ENCODE results near the gene KDM3B. TPM values are rescaled to one million over a fixed set of nuclear protein-coding genes. Genes with fewer than 3 reads are reported as not detected.
A peak's percentile ranks its signal among the peaks of the same experiment; 100 is the strongest.

The KDM3B gene
- total RNA-seq, 1 donor from 2014 or later: 75.2 TPM

DNA sequence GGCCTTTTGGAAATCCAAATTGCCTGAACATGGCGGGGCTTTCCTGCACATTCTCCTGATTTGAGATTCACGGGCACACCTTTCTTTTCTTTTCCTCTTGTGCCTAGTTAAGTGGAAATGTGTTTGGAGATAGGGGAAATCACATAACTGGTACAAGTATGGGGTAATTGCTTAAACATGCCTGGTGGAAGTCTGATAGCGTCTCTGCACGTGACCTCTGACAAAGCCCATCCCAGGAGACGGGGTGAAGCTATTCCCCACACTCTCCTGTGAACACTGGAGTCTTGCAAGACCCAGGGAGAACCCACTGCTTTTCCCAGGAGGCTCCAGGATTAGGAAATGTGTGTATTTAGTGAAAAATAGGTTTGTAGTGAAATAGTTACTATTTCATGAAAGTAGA is 83.5 kb downstream of the KDM3B start:
- Histone ChIP-seq H3K4me3 (ENCODE audit: low read length in 3 of 3) (no peak overlapping the region), H3K36me3 (ENCODE audit: control insufficient read depth in 3 of 3, insufficient read depth in 3 of 3, low read length in 3 of 3) (peaks cover 37 to 48% (median 46%) of the 10 kb centered on the region in 3 donors), H3K27ac (ENCODE audit: low read depth, low read length) (no peak overlapping the region)

GRCh38 chr5:138438003-138438723 is 85.7 kb downstream of the KDM3B start:
- peak overlapping the region in 2 of 3 donors; percentile 61 to 70 for H3K9ac ChIP-seq (ENCODE audit: low read depth in 1 of 3, low read length in 3 of 3)

More for the DNA sequence above, 83.5 kb downstream of the KDM3B start:
- H3K9ac ChIP-seq (ENCODE audit: low read depth in 1 of 3, low read length in 3 of 3): no peak overlapping the region
- no peaks in the 10 kb centered on the region for H3K27me3 ChIP-seq (ENCODE audit: control insufficient read depth in 3 of 3, insufficient read depth in 3 of 3, low read length in 3 of 3)
- H3K9me3 ChIP-seq (ENCODE audit: control insufficient read depth in 3 of 3, low read length in 3 of 3): no peaks in the 10 kb centered on the region
- H3K4me1 ChIP-seq (ENCODE audit: control insufficient read depth in 3 of 3, insufficient read depth in 3 of 3, low read length in 3 of 3): peaks cover 10 to 14% (median 11%) of the 10 kb centered on the region in 3 donors

DNA sequence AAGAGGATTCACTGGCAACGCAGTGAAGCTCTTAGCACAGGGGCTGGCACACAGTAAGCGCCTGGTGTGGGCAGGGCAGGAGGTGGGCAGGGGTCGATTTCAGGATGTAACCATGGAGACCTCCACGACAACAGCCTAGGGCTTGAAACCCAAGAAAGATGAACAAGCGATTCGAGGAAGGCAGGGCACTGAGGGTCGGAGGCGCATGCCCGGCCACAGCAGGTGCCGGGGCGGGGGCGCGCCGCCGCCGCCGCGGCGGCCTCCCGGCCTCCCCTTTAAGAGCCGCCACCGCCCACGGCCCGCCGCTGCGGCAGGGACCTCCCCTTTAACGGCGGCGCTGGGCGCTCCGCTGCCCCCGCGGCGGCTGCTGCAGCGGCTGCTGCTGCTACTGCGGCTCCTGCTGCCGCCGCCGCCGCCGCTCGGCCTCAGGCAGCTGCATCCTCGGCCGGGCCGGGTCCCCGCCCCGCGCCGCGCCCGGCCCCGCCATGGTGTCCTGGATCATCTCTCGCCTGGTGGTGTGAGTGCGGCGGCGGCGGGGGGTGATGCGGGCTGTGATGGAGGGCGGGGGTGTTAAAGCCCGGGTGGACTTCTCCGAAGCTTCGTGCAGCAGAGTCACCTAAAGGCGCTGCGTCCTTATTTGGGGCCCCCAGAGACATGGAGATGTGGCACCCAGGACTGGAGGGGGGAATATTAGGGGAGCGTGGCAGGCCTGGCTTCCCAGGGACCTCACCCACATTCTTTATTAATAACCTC is 86.4 kb downstream of the KDM3B start, which contains the start of gene REEP2:
REEP2 (plus strand) TSS at position 334 of the 753 bp plus-strand sequence; CDS start at position 486, 152 bp downstream.
- peaks cover 10 to 14% (median 11%) of the 10 kb centered on the region in 3 donors for H3K4me1 ChIP-seq (ENCODE audit: control insufficient read depth in 3 of 3, insufficient read depth in 3 of 3, low read length in 3 of 3)
- H3K4me3 ChIP-seq (ENCODE audit: low read length in 3 of 3): peak within 1 kb of the TSS; percentile 49 to 64 (median 60)
- no peaks in the 10 kb centered on the region for H3K9me3 ChIP-seq (ENCODE audit: control insufficient read depth in 3 of 3, low read length in 3 of 3)
- H3K27ac ChIP-seq (ENCODE audit: low read depth, low read length): no peak within 1 kb of the TSS
- peak within 1 kb of the TSS; percentile 20 to 70 (median 61) for H3K9ac ChIP-seq (ENCODE audit: low read depth in 1 of 3, low read length in 3 of 3)
- H3K36me3 ChIP-seq (ENCODE audit: control insufficient read depth in 3 of 3, insufficient read depth in 3 of 3, low read length in 3 of 3): peaks cover 19 to 25% (median 22%) of the 10 kb centered on the region in 3 donors
- no peaks in the 10 kb centered on the region for H3K27me3 ChIP-seq (ENCODE audit: control insufficient read depth in 3 of 3, insufficient read depth in 3 of 3, low read length in 3 of 3)

More at GRCh38 chr5:138438003-138438723, 85.7 kb downstream of the KDM3B start:
- no peaks in the 10 kb centered on the region for H3K27me3 ChIP-seq (ENCODE audit: control insufficient read depth in 3 of 3, insufficient read depth in 3 of 3, low read length in 3 of 3)
- no peaks in the 10 kb centered on the region for H3K9me3 ChIP-seq (ENCODE audit: control insufficient read depth in 3 of 3, low read length in 3 of 3)
- H3K36me3 ChIP-seq (ENCODE audit: control insufficient read depth in 3 of 3, insufficient read depth in 3 of 3, low read length in 3 of 3): peaks cover 24 to 31% (median 29%) of the 10 kb centered on the region in 3 donors
- H3K4me3 ChIP-seq (ENCODE audit: low read length in 3 of 3): peak overlapping the region; percentile 49 to 64 (median 60)
- H3K27ac ChIP-seq (ENCODE audit: low read depth, low read length): no peak overlapping the region
- H3K4me1 ChIP-seq (ENCODE audit: control insufficient read depth in 3 of 3, insufficient read depth in 3 of 3, low read length in 3 of 3): peaks cover 10 to 14% (median 11%) of the 10 kb centered on the region in 3 donors

- Histone ChIP-seq H3K9ac (ENCODE audit: low read depth in 1 of 3, low read length in 3 of 3) (peak overlapping the region in 1 of 3 donors; percentile 70), H3K9me3 (ENCODE audit: control insufficient read depth in 3 of 3, low read length in 3 of 3) (no peaks in the 10 kb centered on the region), H3K4me3 (ENCODE audit: low read length in 3 of 3) (peak overlapping the region; percentile 24 to 64 (median 46)), H3K27ac (ENCODE audit: low read depth, low read length) (no peak overlapping the region), H3K4me1 (ENCODE audit: control insufficient read depth in 3 of 3, insufficient read depth in 3 of 3, low read length in 3 of 3) (peaks cover 10 to 14% (median 11%) of the 10 kb centered on the region in 3 donors), H3K27me3 (ENCODE audit: control insufficient read depth in 3 of 3, insufficient read depth in 3 of 3, low read length in 3 of 3) (no peaks in the 10 kb centered on the region), H3K36me3 (ENCODE audit: control insufficient read depth in 3 of 3, insufficient read depth in 3 of 3, low read length in 3 of 3) (peaks cover 16 to 23% (median 20%) of the 10 kb centered on the region in 3 donors)
Measured at GRCh38 chr5:138439477-138440158, 87.1 kb downstream of the KDM3B start.

- Histone ChIP-seq H3K36me3 (ENCODE audit: control insufficient read depth in 3 of 3, insufficient read depth in 3 of 3, low read length in 3 of 3) (peaks cover 11 to 15% (median 12%) of the 10 kb centered on the region in 3 donors), H3K4me1 (ENCODE audit: control insufficient read depth in 3 of 3, insufficient read depth in 3 of 3, low read length in 3 of 3) (peaks cover 10 to 14% (median 11%) of the 10 kb centered on the region in 3 donors), H3K27me3 (ENCODE audit: control insufficient read depth in 3 of 3, insufficient read depth in 3 of 3, low read length in 3 of 3) (no peaks in the 10 kb centered on the region), H3K27ac (ENCODE audit: low read depth, low read length) (no peak overlapping the region), H3K9ac (ENCODE audit: low read depth in 1 of 3, low read length in 3 of 3) (no peak overlapping the region), H3K9me3 (ENCODE audit: control insufficient read depth in 3 of 3, low read length in 3 of 3) (no peaks in the 10 kb centered on the region), H3K4me3 (ENCODE audit: low read length in 3 of 3) (peak overlapping the region in 1 of 3 donors; percentile 13)
Measured at GRCh38 chr5:138440159-138441073, 87.9 kb downstream of the KDM3B start.

- no peak overlapping the region for H3K27ac ChIP-seq (ENCODE audit: low read depth, low read length)
- H3K9me3 ChIP-seq (ENCODE audit: control insufficient read depth in 3 of 3, low read length in 3 of 3): no peaks in the 10 kb centered on the region
- H3K4me1 ChIP-seq (ENCODE audit: control insufficient read depth in 3 of 3, insufficient read depth in 3 of 3, low read length in 3 of 3): peaks cover 10 to 14% (median 11%) of the 10 kb centered on the region in 3 donors
- peaks cover 3 to 7% (median 5%) of the 10 kb centered on the region in 3 donors for H3K36me3 ChIP-seq (ENCODE audit: control insufficient read depth in 3 of 3, insufficient read depth in 3 of 3, low read length in 3 of 3)
- H3K27me3 ChIP-seq (ENCODE audit: control insufficient read depth in 3 of 3, insufficient read depth in 3 of 3, low read length in 3 of 3): no peaks in the 10 kb centered on the region
- H3K9ac ChIP-seq (ENCODE audit: low read depth in 1 of 3, low read length in 3 of 3): no peak overlapping the region
- H3K4me3 ChIP-seq (ENCODE audit: low read length in 3 of 3): no peak overlapping the region
Measured at GRCh38 chr5:138441221-138441620, 88.7 kb downstream of the KDM3B start.

- H3K9ac ChIP-seq (ENCODE audit: low read depth in 1 of 3, low read length in 3 of 3): no peak overlapping the region
Measured at GRCh38 chr5:138444078-138444773, 91.7 kb downstream of the KDM3B start.

GRCh38 chr5:138444774-138445546 is 92.5 kb downstream of the KDM3B start:
- H3K27ac ChIP-seq (ENCODE audit: low read depth, low read length): no peak overlapping the region
- H3K9me3 ChIP-seq (ENCODE audit: control insufficient read depth in 3 of 3, low read length in 3 of 3): no peaks in the 10 kb centered on the region
- H3K4me1 ChIP-seq (ENCODE audit: control insufficient read depth in 3 of 3, insufficient read depth in 3 of 3, low read length in 3 of 3): peaks cover 4 to 6% (median 5%) of the 10 kb centered on the region in 3 donors
- H3K27me3 ChIP-seq (ENCODE audit: control insufficient read depth in 3 of 3, insufficient read depth in 3 of 3, low read length in 3 of 3): no peaks in the 10 kb centered on the region
- H3K9ac ChIP-seq (ENCODE audit: low read depth in 1 of 3, low read length in 3 of 3): no peak overlapping the region
- no peaks in the 10 kb centered on the region for H3K36me3 ChIP-seq (ENCODE audit: control insufficient read depth in 3 of 3, insufficient read depth in 3 of 3, low read length in 3 of 3)
- H3K4me3 ChIP-seq (ENCODE audit: low read length in 3 of 3): no peak overlapping the region

More at GRCh38 chr5:138444078-138444773, 91.7 kb downstream of the KDM3B start:
- H3K27me3 ChIP-seq (ENCODE audit: control insufficient read depth in 3 of 3, insufficient read depth in 3 of 3, low read length in 3 of 3): no peaks in the 10 kb centered on the region
- no peak overlapping the region for H3K4me3 ChIP-seq (ENCODE audit: low read length in 3 of 3)
- H3K36me3 ChIP-seq (ENCODE audit: control insufficient read depth in 3 of 3, insufficient read depth in 3 of 3, low read length in 3 of 3): no peaks in the 10 kb centered on the region
- peaks cover 3 to 6% (median 4%) of the 10 kb centered on the region in 3 donors for H3K4me1 ChIP-seq (ENCODE audit: control insufficient read depth in 3 of 3, insufficient read depth in 3 of 3, low read length in 3 of 3)
- no peak overlapping the region for H3K27ac ChIP-seq (ENCODE audit: low read depth, low read length)
- H3K9me3 ChIP-seq (ENCODE audit: control insufficient read depth in 3 of 3, low read length in 3 of 3): no peaks in the 10 kb centered on the region
